Upper lobe of left lung (tissue), 6 donors: ENCODE measurements around the gene SASH3. TPM values are rescaled to one million over a fixed set of nuclear protein-coding genes. Genes with fewer than 3 reads are reported as not detected.

ENCODE experiments used
- ATAC-seq, 2 donors: fragments of 200-7000 bp; cut with Tn5 transposase; one replicate each; pipeline ENCODE4 v1.9.1; 2022; ENCODE audit warnings: mild to moderate bottlenecking in 2 of 2, moderate library complexity in 2 of 2; ENCODE audit not compliant: low FRiP score in 2 of 2
- DNase-seq, 2 donors: peaks; one replicate each; pipeline ENCODE4 v3.0.0-alpha.2; 2019 to 2020
- H3K27ac ChIP-seq, 4 donors: fragments of 200-600 bp; sonication (generic); one replicate each; pipeline ENCODE4 v1.5.1; 2016 to 2019
- H3K27me3 ChIP-seq, 4 donors: fragments of 200-600 bp; sonication (generic); one replicate each; pipeline ENCODE4 v1.5.1; 2017 to 2019
- H3K36me3 ChIP-seq, 4 donors: fragments of 200-600 bp; sonication (generic); one replicate each; pipeline ENCODE4 v1.5.1; 2016 to 2019
- H3K4me1 ChIP-seq, 4 donors: fragments of 200-600 bp; sonication (generic); one replicate each; pipeline ENCODE4 v1.5.1; 2018 to 2019
- H3K4me3 ChIP-seq, 4 donors: fragments of 200-600 bp; sonication (generic); one replicate each; pipeline ENCODE4 v1.5.1; 2017 to 2019; ENCODE audit warnings: mild to moderate bottlenecking in 2 of 4, moderate library complexity in 1 of 4
- H3K9me3 ChIP-seq, 4 donors: fragments of 200-600 bp; sonication (generic); one replicate each; pipeline ENCODE4 v1.5.1; 2018 to 2019
- EP300 ChIP-seq, 4 donors: sonication (generic); formaldehyde crosslinking; IDR thresholded peaks; one replicate each; pipeline ENCODE4 v1.5.1; 2017; ENCODE audit warnings: antibody characterized with exemption in 4 of 4, control low read depth in 2 of 4
- POLR2A ChIP-seq, 4 donors: fragments of 450-650 bp; IDR thresholded peaks; one replicate each; pipeline ENCODE4 v1.5.1; 2016 to 2017; ENCODE audit warnings: antibody characterized with exemption in 4 of 4, mild to moderate bottlenecking in 2 of 4
- POLR2AphosphoS5 ChIP-seq, 2 donors: sonication (generic); formaldehyde crosslinking; IDR thresholded peaks; one replicate each; pipeline ENCODE4 v1.5.1; 2017; ENCODE audit warnings: antibody characterized with exemption in 2 of 2
- WGBS, 2 donors: methylation state at CpG; one replicate each; pipeline ENCODE4 v1.1.5; 2017 to 2018; 5-methylcytosine and 5-hydroxymethylcytosine counted together
- total RNA-seq, 6 donors: library from RNA; depleted of rRNA in 4 of 6; stranded (reverse); fragments of >200 nt in 4 of 6; gene quantifications; one replicate each; pipeline versions ENCODE4 v1.1.0 to v1.2.1, GENCODE V29; 2016 to 2021
- TF ChIP-seq, protein P1 (sequence below), 6 experiments: fragments of 450-650 bp in 4 of 6; fragments of 200-600 bp in 2 of 6; sonication (generic) in 2 of 6; IDR thresholded peaks; one replicate each; pipeline ENCODE4 v1.5.1; 2016 to 2019; ENCODE audit warnings: antibody characterized with exemption in 6 of 6
- donor health status: DM: no; HTN: no; CAD: no; lungs with moderate emphysema.
- donor health status: DM: no; HTN: yes; CAD: no; lungs with severe emphysema.

Gene SASH3
- total RNA-seq, 6 donors from 2014 or later = 21.5 to 60.3 (median 37.9) TPM

- TF ChIP-seq, protein P1, sequence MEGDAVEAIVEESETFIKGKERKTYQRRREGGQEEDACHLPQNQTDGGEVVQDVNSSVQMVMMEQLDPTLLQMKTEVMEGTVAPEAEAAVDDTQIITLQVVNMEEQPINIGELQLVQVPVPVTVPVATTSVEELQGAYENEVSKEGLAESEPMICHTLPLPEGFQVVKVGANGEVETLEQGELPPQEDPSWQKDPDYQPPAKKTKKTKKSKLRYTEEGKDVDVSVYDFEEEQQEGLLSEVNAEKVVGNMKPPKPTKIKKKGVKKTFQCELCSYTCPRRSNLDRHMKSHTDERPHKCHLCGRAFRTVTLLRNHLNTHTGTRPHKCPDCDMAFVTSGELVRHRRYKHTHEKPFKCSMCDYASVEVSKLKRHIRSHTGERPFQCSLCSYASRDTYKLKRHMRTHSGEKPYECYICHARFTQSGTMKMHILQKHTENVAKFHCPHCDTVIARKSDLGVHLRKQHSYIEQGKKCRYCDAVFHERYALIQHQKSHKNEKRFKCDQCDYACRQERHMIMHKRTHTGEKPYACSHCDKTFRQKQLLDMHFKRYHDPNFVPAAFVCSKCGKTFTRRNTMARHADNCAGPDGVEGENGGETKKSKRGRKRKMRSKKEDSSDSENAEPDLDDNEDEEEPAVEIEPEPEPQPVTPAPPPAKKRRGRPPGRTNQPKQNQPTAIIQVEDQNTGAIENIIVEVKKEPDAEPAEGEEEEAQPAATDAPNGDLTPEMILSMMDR (IDR thresholded peaks at IDR 0.05) = no peak
- TF ChIP-seq POLR2A (IDR thresholded peaks at IDR 0.05) (no peak), EP300 (IDR thresholded peaks at IDR 0.05) (no peak), POLR2AphosphoS5 (IDR thresholded peaks at IDR 0.05) (no peak)
- Histone ChIP-seq H3K4me1 (no peaks in the 10 kb centered on the region), H3K4me3 (no peak overlapping the region), H3K27me3 (no peaks in the 10 kb centered on the region), H3K36me3 (no peaks in the 10 kb centered on the region), H3K9me3 (no peaks in the 10 kb centered on the region), H3K27ac (peak overlapping the region in 1 of 4 donors; percentile 25)
- no peak for ATAC-seq
- DNase-seq = no peak
- 53 to 54% methylated on average over 2 of the region's 2 CpGs for WGBS, 2 donors
Observed at GRCh38 chrX:129749069-129749468, 30.7 kb upstream of the SASH3 start.

GRCh38 chrX:129750971-129751370 is 28.8 kb upstream of the SASH3 start:
- ATAC-seq = no peak

DNA sequence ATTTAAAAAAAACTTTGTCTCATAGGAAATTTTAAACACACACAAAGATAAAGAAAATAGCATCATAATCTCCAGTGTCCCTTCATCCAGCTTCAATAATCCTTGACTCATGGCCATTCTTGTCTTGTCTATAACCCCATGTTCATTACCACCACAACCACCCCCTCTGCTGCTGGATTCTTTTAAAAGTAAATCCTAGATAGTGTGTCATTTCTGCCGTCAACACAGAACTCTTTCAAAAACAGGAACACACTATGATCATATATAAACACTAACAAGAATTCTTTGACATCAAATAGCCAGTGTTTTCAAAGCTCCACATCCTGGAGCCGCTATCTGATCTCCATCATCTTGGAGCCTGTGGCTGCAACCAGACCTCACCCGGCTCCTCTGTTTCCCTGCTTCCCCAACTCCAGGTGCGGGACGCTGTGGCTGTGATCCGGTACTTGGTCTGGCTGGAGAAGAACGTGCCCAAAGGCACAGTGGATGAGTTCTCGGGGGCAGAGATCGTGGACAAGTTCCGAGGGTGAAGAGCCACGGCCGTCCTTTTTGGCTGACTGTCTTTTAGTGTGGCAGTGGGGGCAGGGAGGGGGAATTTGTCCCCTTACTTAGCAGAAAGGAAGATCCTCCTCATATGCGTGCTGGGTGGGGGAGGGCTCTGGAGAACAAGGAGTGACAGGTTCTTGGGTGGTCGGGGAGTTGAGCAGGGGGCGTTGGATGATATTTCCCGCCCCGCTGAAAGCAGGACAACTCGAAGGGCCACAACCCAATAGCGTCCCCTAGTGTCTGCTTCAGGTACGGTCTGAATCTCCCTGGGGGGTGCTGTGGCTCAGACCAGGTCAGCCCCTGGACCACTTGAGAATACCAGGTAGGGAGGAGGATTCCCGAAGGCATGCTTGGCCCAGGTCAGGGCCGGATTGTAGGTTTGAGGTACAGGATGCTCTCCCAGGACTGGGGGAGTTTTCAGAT is 25.4 kb upstream of the SASH3 start:
- DNase-seq (no peak), ATAC-seq (no peak)
- no peaks in the 10 kb centered on the region for H3K27me3 ChIP-seq
- H3K9me3 ChIP-seq = no peaks in the 10 kb centered on the region
- no peak overlapping the region for H3K4me3 ChIP-seq
- H3K27ac ChIP-seq = no peak overlapping the region
- no peaks in the 10 kb centered on the region for H3K36me3 ChIP-seq
- H3K4me1 ChIP-seq = peaks cover 0 to 4% (median 0%) of the 10 kb centered on the region in 4 donors
- WGBS, 2 donors = 48 to 67% methylated on average over 10 to 22 of the region's 22 CpGs
- TF ChIP-seq POLR2A (IDR thresholded peaks at IDR 0.05) (no peak), POLR2AphosphoS5 (IDR thresholded peaks at IDR 0.05) (no peak), EP300 (IDR thresholded peaks at IDR 0.05) (no peak)
- TF ChIP-seq, protein P1 (IDR thresholded peaks at IDR 0.05) = peak in 1 of 6 experiments; percentile 16

More at GRCh38 chrX:129750971-129751370, 28.8 kb upstream of the SASH3 start:
- Histone ChIP-seq H3K27ac (peak overlapping the region in 1 of 4 donors; percentile 9), H3K4me1 (no peaks in the 10 kb centered on the region), H3K4me3 (no peak overlapping the region), H3K27me3 (no peaks in the 10 kb centered on the region), H3K9me3 (no peaks in the 10 kb centered on the region), H3K36me3 (no peaks in the 10 kb centered on the region)
- DNase-seq = no peak
- TF ChIP-seq POLR2A (IDR thresholded peaks at IDR 0.05) (no peak), EP300 (IDR thresholded peaks at IDR 0.05) (no peak), POLR2AphosphoS5 (IDR thresholded peaks at IDR 0.05) (no peak)
- TF ChIP-seq, protein P1 (IDR thresholded peaks at IDR 0.05) = no peak
- 71 to 93% methylated on average over 7 to 8 of the region's 8 CpGs for WGBS, 2 donors

GRCh38 chrX:129755779-129756650 is 23.7 kb upstream of the SASH3 start:
- DNase-seq = no peak
- Histone ChIP-seq H3K4me1 (peaks cover 0 to 7% (median 0%) of the 10 kb centered on the region in 4 donors), H3K27me3 (no peaks in the 10 kb centered on the region), H3K36me3 (no peaks in the 10 kb centered on the region), H3K4me3 (no peak overlapping the region), H3K9me3 (no peaks in the 10 kb centered on the region), H3K27ac (peak overlapping the region in 1 of 4 donors; percentile 9)
- ATAC-seq = no peak
- WGBS, 2 donors = 69% methylated on average over 18 of the region's 18 CpGs; no CpG with 5 or more reads in 1 of the 2 donors
- TF ChIP-seq, protein P1 (IDR thresholded peaks at IDR 0.05) = no peak
- TF ChIP-seq EP300 (IDR thresholded peaks at IDR 0.05) (no peak), POLR2A (IDR thresholded peaks at IDR 0.05) (no peak), POLR2AphosphoS5 (IDR thresholded peaks at IDR 0.05) (no peak)
